ENCODE measurements around the gene ZNF117.
"Not testable (repeated sequence)": the region's sequence is repeated elsewhere in the genome, so short reads cannot be mapped to it uniquely, and the experiment has no call there.

ZNF117 gene

GRCh38 chr7:64997164-64997908 is 6.5 kb upstream of the ZNF117 start:
- Histone ChIP-seq H3K9me3 (ENCODE audit: control insufficient read depth, low read length) (peaks cover 8% of the 10 kb centered on the region), H3K4me3 (ENCODE audit: insufficient read depth, low read depth, low read length) (no peak overlapping the region), H3K4me1 (ENCODE audit: control insufficient read depth, insufficient read depth, low read length) (no peaks in the 10 kb centered on the region), H3K27me3 (ENCODE audit: control insufficient read depth, insufficient read depth, low read length, poor library complexity, severe bottlenecking) (no peaks in the 10 kb centered on the region), H3K27ac (ENCODE audit: insufficient read depth, low read depth, low read length, poor library complexity, severe bottlenecking) (no peak overlapping the region), H3K36me3 (ENCODE audit: control insufficient read depth, insufficient read depth, low read length) (peaks cover 37% of the 10 kb centered on the region)
- WGBS, 2 experiments: 94 to 96% methylated on average over 12 of the region's 12 CpGs

DNA sequence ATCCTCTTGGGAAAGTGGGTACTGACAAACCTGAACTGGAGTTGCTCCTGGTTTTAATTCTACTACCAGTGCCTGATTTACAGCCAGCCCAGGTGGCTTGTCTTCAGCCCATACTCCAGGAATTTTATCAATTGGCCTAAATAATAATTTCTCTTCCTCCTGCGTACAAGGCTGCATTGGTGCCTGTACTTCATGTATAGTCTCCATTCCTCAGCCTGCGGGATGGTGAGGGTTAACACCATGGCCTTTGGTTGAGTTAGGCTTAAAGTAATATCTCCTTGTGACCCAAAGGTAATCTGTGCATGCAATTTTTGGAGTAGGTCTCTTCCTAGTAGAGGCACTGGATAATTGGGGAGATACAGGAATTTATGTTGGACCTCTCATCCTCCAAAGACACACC is 5.5 kb upstream of the ZNF117 start:
- no peaks in the 10 kb centered on the region for H3K4me1 ChIP-seq (ENCODE audit: control insufficient read depth, insufficient read depth, low read length)
- H3K27ac ChIP-seq (ENCODE audit: insufficient read depth, low read depth, low read length, poor library complexity, severe bottlenecking): no peak overlapping the region
- 96 to 100% methylated on average over 2 of the region's 2 CpGs for WGBS, 2 experiments
- no peaks in the 10 kb centered on the region for H3K27me3 ChIP-seq (ENCODE audit: control insufficient read depth, insufficient read depth, low read length, poor library complexity, severe bottlenecking)
- H3K4me3 ChIP-seq (ENCODE audit: insufficient read depth, low read depth, low read length): no peak overlapping the region
- peaks cover 42% of the 10 kb centered on the region for H3K36me3 ChIP-seq (ENCODE audit: control insufficient read depth, insufficient read depth, low read length)
- peaks cover 8% of the 10 kb centered on the region for H3K9me3 ChIP-seq (ENCODE audit: control insufficient read depth, low read length)

- H3K27ac ChIP-seq (ENCODE audit: insufficient read depth, low read depth, low read length, poor library complexity, severe bottlenecking): no peak overlapping the region
- H3K27me3 ChIP-seq (ENCODE audit: control insufficient read depth, insufficient read depth, low read length, poor library complexity, severe bottlenecking): no peaks in the 10 kb centered on the region
- peaks cover 8% of the 10 kb centered on the region for H3K9me3 ChIP-seq (ENCODE audit: control insufficient read depth, low read length)
- no peaks in the 10 kb centered on the region for H3K4me1 ChIP-seq (ENCODE audit: control insufficient read depth, insufficient read depth, low read length)
- H3K36me3 ChIP-seq (ENCODE audit: control insufficient read depth, insufficient read depth, low read length): peaks cover 44% of the 10 kb centered on the region
- 96 to 97% methylated on average over 7 of the region's 7 CpGs for WGBS, 2 experiments
- no peak overlapping the region for H3K4me3 ChIP-seq (ENCODE audit: insufficient read depth, low read depth, low read length)
Observed at GRCh38 chr7:64993901-64994300, 3.1 kb upstream of the ZNF117 start.

DNA sequence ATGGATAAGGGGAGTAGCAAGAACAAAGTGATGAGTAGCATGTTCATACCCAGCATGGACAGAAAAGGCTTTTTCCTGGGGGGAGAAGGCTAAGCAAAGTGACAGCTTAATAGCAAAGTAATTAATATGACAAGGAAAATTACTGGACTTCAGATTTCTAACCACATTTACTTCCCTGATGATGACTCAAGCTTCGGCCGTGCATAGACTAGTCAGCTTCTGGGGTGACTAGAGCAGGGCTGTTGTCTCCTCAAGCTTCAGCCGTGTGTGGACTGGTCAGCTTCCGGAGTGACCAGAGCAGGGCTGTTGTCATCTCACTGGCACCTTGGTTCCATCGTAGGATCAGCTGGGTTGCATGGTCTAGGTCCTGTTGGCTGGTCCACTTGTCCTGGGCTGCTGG is 2.1 kb upstream of the ZNF117 start:
- Histone ChIP-seq H3K4me1 (ENCODE audit: control insufficient read depth, insufficient read depth, low read length) (no peaks in the 10 kb centered on the region), H3K4me3 (ENCODE audit: insufficient read depth, low read depth, low read length) (no peak overlapping the region), H3K27me3 (ENCODE audit: control insufficient read depth, insufficient read depth, low read length, poor library complexity, severe bottlenecking) (no peaks in the 10 kb centered on the region), H3K9me3 (ENCODE audit: control insufficient read depth, low read length) (peaks cover 3% of the 10 kb centered on the region), H3K36me3 (ENCODE audit: control insufficient read depth, insufficient read depth, low read length) (peaks cover 39% of the 10 kb centered on the region), H3K27ac (ENCODE audit: insufficient read depth, low read depth, low read length, poor library complexity, severe bottlenecking) (no peak overlapping the region)
- 95 to 97% methylated on average over 5 of the region's 5 CpGs for WGBS, 2 experiments

GRCh38 chr7:64990216-64990615 is 620 bp downstream of the ZNF117 start:
- H3K9me3 ChIP-seq (ENCODE audit: control insufficient read depth, low read length): peaks cover 3% of the 10 kb centered on the region
- H3K27me3 ChIP-seq (ENCODE audit: control insufficient read depth, insufficient read depth, low read length, poor library complexity, severe bottlenecking): no peaks in the 10 kb centered on the region
- 95 to 96% methylated on average over 7 of the region's 7 CpGs for WGBS, 2 experiments
- peaks cover 41% of the 10 kb centered on the region for H3K36me3 ChIP-seq (ENCODE audit: control insufficient read depth, insufficient read depth, low read length)
- no peak overlapping the region for H3K4me3 ChIP-seq (ENCODE audit: insufficient read depth, low read depth, low read length)
- no peak overlapping the region for H3K27ac ChIP-seq (ENCODE audit: insufficient read depth, low read depth, low read length, poor library complexity, severe bottlenecking)
- no peaks in the 10 kb centered on the region for H3K4me1 ChIP-seq (ENCODE audit: control insufficient read depth, insufficient read depth, low read length)

DNA sequence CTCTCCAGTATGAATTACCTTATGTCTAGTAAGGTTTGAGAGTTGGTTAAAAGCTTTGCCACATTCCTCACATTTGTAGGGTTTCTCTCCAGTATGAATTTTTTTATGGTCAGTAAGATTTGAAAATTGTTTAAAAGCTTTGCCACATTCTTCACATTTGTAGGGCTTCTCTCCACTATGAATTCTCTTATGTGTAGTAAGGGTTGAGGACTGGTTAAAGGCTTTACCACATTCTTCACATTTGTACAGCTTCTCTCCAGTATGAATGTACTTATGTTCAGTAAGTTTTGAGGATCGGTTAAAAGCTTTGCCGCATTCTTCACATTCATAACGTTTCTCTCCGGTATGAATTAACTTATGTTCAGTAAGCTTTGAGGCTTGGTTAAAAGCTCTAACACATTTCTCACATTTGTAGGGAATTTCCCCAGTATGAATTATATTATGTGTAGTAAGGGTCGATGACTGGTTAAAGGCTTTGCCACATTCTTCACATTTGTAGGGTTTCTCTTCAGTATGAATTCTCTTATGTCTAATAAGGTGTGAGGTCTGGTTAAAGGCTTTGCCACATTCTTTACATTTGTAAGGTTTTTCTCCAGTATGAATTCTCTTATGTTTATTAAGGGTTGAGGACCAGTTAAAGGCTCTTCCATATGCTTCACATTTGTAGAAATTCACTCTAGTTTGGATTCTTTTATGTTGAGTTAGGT is 12.2 kb downstream of the ZNF117 start:
- Histone ChIP-seq H3K4me3 (ENCODE audit: insufficient read depth, low read depth, low read length) (no peak overlapping the region), H3K9me3 (ENCODE audit: control insufficient read depth, low read length) (peaks cover 8% of the 10 kb centered on the region), H3K4me1 (ENCODE audit: control insufficient read depth, insufficient read depth, low read length) (no peaks in the 10 kb centered on the region), H3K27ac (ENCODE audit: insufficient read depth, low read depth, low read length, poor library complexity, severe bottlenecking) (no peak overlapping the region), H3K36me3 (ENCODE audit: control insufficient read depth, insufficient read depth, low read length) (peaks cover 45% of the 10 kb centered on the region), H3K27me3 (ENCODE audit: control insufficient read depth, insufficient read depth, low read length, poor library complexity, severe bottlenecking) (no peaks in the 10 kb centered on the region)
- WGBS, 2 experiments: 93 to 100% methylated on average over 1 to 5 of the region's 5 CpGs

GRCh38 chr7:64965594-64965993 is 25.2 kb downstream of the ZNF117 start:
- no peaks in the 10 kb centered on the region for H3K4me1 ChIP-seq (ENCODE audit: control insufficient read depth, insufficient read depth, low read length)
- H3K9me3 ChIP-seq (ENCODE audit: control insufficient read depth, low read length): no peaks in the 10 kb centered on the region

GRCh38 chr7:64959072-64959747 is 31.6 kb downstream of the ZNF117 start:
- Histone ChIP-seq H3K4me1 (ENCODE audit: control insufficient read depth, insufficient read depth, low read length) (no peaks in the 10 kb centered on the region), H3K27me3 (ENCODE audit: control insufficient read depth, insufficient read depth, low read length, poor library complexity, severe bottlenecking) (no peaks in the 10 kb centered on the region), H3K36me3 (ENCODE audit: control insufficient read depth, insufficient read depth, low read length) (no peaks in the 10 kb centered on the region), H3K9me3 (ENCODE audit: control insufficient read depth, low read length) (no peaks in the 10 kb centered on the region), H3K4me3 (ENCODE audit: insufficient read depth, low read depth, low read length) (no peak overlapping the region), H3K27ac (ENCODE audit: insufficient read depth, low read depth, low read length, poor library complexity, severe bottlenecking) (no peak overlapping the region)
- WGBS, 2 experiments: 73 to 90% methylated on average over 3 of the region's 3 CpGs

More at GRCh38 chr7:64965594-64965993, 25.2 kb downstream of the ZNF117 start:
- Histone ChIP-seq H3K36me3 (ENCODE audit: control insufficient read depth, insufficient read depth, low read length) (no peaks in the 10 kb centered on the region), H3K4me3 (ENCODE audit: insufficient read depth, low read depth, low read length) (no peak overlapping the region), H3K27ac (ENCODE audit: insufficient read depth, low read depth, low read length, poor library complexity, severe bottlenecking) (no peak overlapping the region), H3K27me3 (ENCODE audit: control insufficient read depth, insufficient read depth, low read length, poor library complexity, severe bottlenecking) (no peaks in the 10 kb centered on the region)

- Histone ChIP-seq H3K9me3 (ENCODE audit: control insufficient read depth, low read length) (no peaks in the 10 kb centered on the region), H3K4me1 (ENCODE audit: control insufficient read depth, insufficient read depth, low read length) (peaks cover 4% of the 10 kb centered on the region), H3K27me3 (ENCODE audit: control insufficient read depth, insufficient read depth, low read length, poor library complexity, severe bottlenecking) (peaks cover 33% of the 10 kb centered on the region), H3K36me3 (ENCODE audit: control insufficient read depth, insufficient read depth, low read length) (no peaks in the 10 kb centered on the region), H3K27ac (ENCODE audit: insufficient read depth, low read depth, low read length, poor library complexity, severe bottlenecking) (no peak overlapping the region), H3K4me3 (ENCODE audit: insufficient read depth, low read depth, low read length) (no peak overlapping the region)
- no CpG with 5 or more reads among the region's 1 CpG for WGBS, 2 experiments
Observed at GRCh38 chr7:64951250-64951848, 39.5 kb downstream of the ZNF117 start.

- 77 to 81% methylated on average over 9 of the region's 9 CpGs for WGBS, 2 experiments
Observed at GRCh38 chr7:64950673-64951072, 40.2 kb downstream of the ZNF117 start.

More at GRCh38 chr7:64950673-64951072, 40.2 kb downstream of the ZNF117 start:
- H3K27me3 ChIP-seq (ENCODE audit: control insufficient read depth, insufficient read depth, low read length, poor library complexity, severe bottlenecking): peaks cover 39% of the 10 kb centered on the region
- H3K36me3 ChIP-seq (ENCODE audit: control insufficient read depth, insufficient read depth, low read length); H3K4me3 ChIP-seq (ENCODE audit: insufficient read depth, low read depth, low read length); H3K4me1 ChIP-seq (ENCODE audit: control insufficient read depth, insufficient read depth, low read length); H3K9me3 ChIP-seq (ENCODE audit: control insufficient read depth, low read length); H3K27ac ChIP-seq (ENCODE audit: insufficient read depth, low read depth, low read length, poor library complexity, severe bottlenecking): not testable (repeated sequence)

Data from ectodermal cell (in vitro differentiated cells).